K562 (cell line): ENCODE measurements around the gene PAN2. TPM values are rescaled to one million over a fixed set of nuclear protein-coding genes. Genes with fewer than 3 reads are reported as not detected.

Experiments used
- BRD9 ChIP-seq: fragments of 450-650 bp; IDR thresholded peaks from 2 replicates; pipeline ENCODE4 v1.6.1; 2018; ENCODE audit warnings: low read depth; ENCODE audit not compliant: partially characterized antibody
- BRF1 ChIP-seq: IDR thresholded peaks from 3 replicates; pipeline ENCODE4 v1.6.1; 2011; ENCODE audit warnings: borderline replicate concordance, mild to moderate bottlenecking; ENCODE audit not compliant: insufficient read length; ENCODE audit errors: extremely low read depth
- CCNT2 ChIP-seq: IDR thresholded peaks from 2 replicates; pipeline ENCODE4 v1.6.1; 2011; ENCODE audit warnings: borderline replicate concordance, low read depth, mild to moderate bottlenecking, moderate library complexity, mixed read lengths, low read length; ENCODE audit not compliant: insufficient read length; ENCODE audit errors: extremely low read depth
- CEBPG ChIP-seq, 3 experiments: fragments of 200-800 bp in 1 of 3; sonication (Bioruptor generic) in 1 of 3; sonication (generic) in 1 of 3; formaldehyde crosslinking in 1 of 3; IDR thresholded peaks in 2 of 3; conservative IDR thresholded peaks in 1 of 3; 2 replicates each; pipeline versions ENCODE4 v1.6.1 to v1.8.0; 2016 to 2022; ENCODE audit warnings: missing compliant biosample characterization in 2 of 3, missing genetic modification characterization in 2 of 3, mild to moderate bottlenecking in 1 of 3, missing genetic modification reagents in 1 of 3
- EHMT2 ChIP-seq: fragments of 450-650 bp; IDR thresholded peaks from 2 replicates; pipeline ENCODE4 v1.6.1; 2018; ENCODE audit warnings: antibody characterized with exemption
- ETV6 ChIP-seq, 3 experiments: fragments of 150-350 bp in 1 of 3; sonication (generic) in 1 of 3; formaldehyde crosslinking in 1 of 3; IDR thresholded peaks; 2 replicates each; pipeline versions ENCODE4 v1.6.1 to v1.8.0; 2014 to 2022; ENCODE audit warnings: borderline replicate concordance in 2 of 3, low read depth in 2 of 3, antibody characterized with exemption in 1 of 3, low read length in 1 of 3, mild to moderate bottlenecking in 1 of 3, missing genetic modification reagents in 1 of 3
- GTF2F1 ChIP-seq: IDR thresholded peaks from 2 replicates; pipeline ENCODE4 v1.6.1; 2011; ENCODE audit warnings: low read depth, low read length, improper control_type of control experiment
- HDAC8 ChIP-seq: fragments of 450-650 bp; IDR thresholded peaks from 2 replicates; pipeline ENCODE4 v1.6.1; 2016; ENCODE audit warnings: mild to moderate bottlenecking, missing genetic modification characterization, moderate library complexity, missing compliant biosample characterization
- IRF2 ChIP-seq: sonication (generic); formaldehyde crosslinking; IDR thresholded peaks from 2 replicates; pipeline ENCODE4 v1.8.1; 2022; ENCODE audit warnings: mild to moderate bottlenecking, missing genetic modification reagents
- MAFF ChIP-seq: IDR thresholded peaks from 2 replicates; pipeline ENCODE4 v1.6.1; 2012; ENCODE audit warnings: low read length, improper control_type of control experiment
- MAZ ChIP-seq, 2 experiments: fragments of 450-650 bp in 1 of 2; sonication (generic) in 1 of 2; formaldehyde crosslinking; IDR thresholded peaks in 1 of 2; conservative IDR thresholded peaks in 1 of 2; 2 replicates each; pipeline versions ENCODE4 v1.4.0 to v1.5.0; 2020; ENCODE audit warnings: mild to moderate bottlenecking in 1 of 2, missing genetic modification reagents in 1 of 2
- MCM2 ChIP-seq: fragments of 450-650 bp; IDR thresholded peaks from 2 replicates; pipeline ENCODE4 v1.6.1; 2017; ENCODE audit warnings: low read depth, mild to moderate bottlenecking
- MYNN ChIP-seq, 2 experiments: sonication (generic); formaldehyde crosslinking in 1 of 2; IDR thresholded peaks; 2 replicates each; pipeline versions ENCODE4 v1.5.0 to v1.6.1; 2016 to 2020; ENCODE audit warnings: antibody characterized with exemption in 1 of 2, missing genetic modification reagents in 1 of 2
- PCBP2 ChIP-seq: fragments of 200-400 bp; formaldehyde crosslinking; IDR thresholded peaks from 2 replicates; pipeline ENCODE4 v1.6.1; 2018; ENCODE audit warnings: low read length, low read depth, mild to moderate bottlenecking, moderate library complexity; ENCODE audit not compliant: poor library complexity, severe bottlenecking
- RNF2 ChIP-seq: sonication (generic); IDR thresholded peaks from 2 replicates; pipeline ENCODE4 v1.6.1; 2016
- SMAD3 ChIP-seq: fragments of 450-650 bp; formaldehyde crosslinking; conservative IDR thresholded peaks from 2 replicates; pipeline ENCODE4 v1.4.0; 2020; ENCODE audit warnings: mild to moderate bottlenecking
- TBP ChIP-seq: optimal IDR thresholded peaks from 2 replicates; pipeline ENCODE3; 2011; ENCODE audit warnings: low read depth, low read length, improper control_type of control experiment
- TOE1 ChIP-seq, 2 experiments: fragments of 450-650 bp in 1 of 2; sonication (generic) in 1 of 2; formaldehyde crosslinking in 1 of 2; IDR thresholded peaks; 2 replicates each; pipeline versions ENCODE4 v1.7.1 to v1.8.0; 2016 to 2022; ENCODE audit warnings: borderline replicate concordance in 2 of 2, mild to moderate bottlenecking in 2 of 2, antibody characterized with exemption in 1 of 2, inconsistent platforms in 1 of 2, low read depth in 1 of 2, missing genetic modification reagents in 1 of 2, moderate library complexity in 1 of 2
- WHSC1 ChIP-seq: IDR thresholded peaks from one replicate; pipeline ENCODE4 v1.6.1; 2012; ENCODE audit warnings: low read length, control low read depth, inconsistent platforms
- ZNF124 ChIP-seq: sonication (generic); formaldehyde crosslinking; IDR thresholded peaks from 2 replicates; pipeline ENCODE4 v1.8.1; 2022; ENCODE audit warnings: missing genetic modification reagents
- ZNF444 ChIP-seq: fragments of 250-450 bp; sonication (Bioruptor Pico); IDR thresholded peaks from 2 replicates; pipeline ENCODE4 v1.4.0; 2020; ENCODE audit warnings: mild to moderate bottlenecking, moderate library complexity
- polyA plus RNA-seq, 8 experiments: library from polyadenylated mRNA; depleted of rRNA in 4 of 8; stranded (reverse) in 5 of 8; unstranded in 3 of 8; fragments of >200 nt; fragmentation: Nextera tagmentation in 2 of 8; fragmentation: Illumina TruSeq in 1 of 8; extraction: Ambion mirVana in 2 of 8; extraction: Trizol in 1 of 8; gene quantifications; 2 replicates each; pipeline versions ENCODE4 v1.2.1 to v1.2.3, GENCODE V29; 2011 to 2014; ENCODE audit warnings: inconsistent platforms in 1 of 8, missing spikeins in 1 of 8
- total RNA-seq, 7 experiments: library from RNA; depleted of rRNA in 6 of 7; stranded (reverse); fragments of >200 nt in 6 of 7; fragmentation: Illumina TruSeq in 2 of 7; extraction: Trizol in 2 of 7; gene quantifications; 2 replicates each; pipeline versions ENCODE4 v1.2.1 to v1.2.3, GENCODE V29; 2011 to 2021; ENCODE audit warnings: low replicate concordance in 1 of 7
- TF ChIP-seq, protein P1 (sequence below): sonication (generic); formaldehyde crosslinking; IDR thresholded peaks from 2 replicates; pipeline ENCODE4 v1.8.0; 2022; ENCODE audit warnings: mild to moderate bottlenecking, missing genetic modification reagents

PAN2 gene
- total and polyA plus RNA-seq, 9 of the 15 experiments (the other 6 are each of a cell fraction or from before 2014, with no cell fraction given) = 15.0 to 66.1 (median 25.9) TPM

DNA sequence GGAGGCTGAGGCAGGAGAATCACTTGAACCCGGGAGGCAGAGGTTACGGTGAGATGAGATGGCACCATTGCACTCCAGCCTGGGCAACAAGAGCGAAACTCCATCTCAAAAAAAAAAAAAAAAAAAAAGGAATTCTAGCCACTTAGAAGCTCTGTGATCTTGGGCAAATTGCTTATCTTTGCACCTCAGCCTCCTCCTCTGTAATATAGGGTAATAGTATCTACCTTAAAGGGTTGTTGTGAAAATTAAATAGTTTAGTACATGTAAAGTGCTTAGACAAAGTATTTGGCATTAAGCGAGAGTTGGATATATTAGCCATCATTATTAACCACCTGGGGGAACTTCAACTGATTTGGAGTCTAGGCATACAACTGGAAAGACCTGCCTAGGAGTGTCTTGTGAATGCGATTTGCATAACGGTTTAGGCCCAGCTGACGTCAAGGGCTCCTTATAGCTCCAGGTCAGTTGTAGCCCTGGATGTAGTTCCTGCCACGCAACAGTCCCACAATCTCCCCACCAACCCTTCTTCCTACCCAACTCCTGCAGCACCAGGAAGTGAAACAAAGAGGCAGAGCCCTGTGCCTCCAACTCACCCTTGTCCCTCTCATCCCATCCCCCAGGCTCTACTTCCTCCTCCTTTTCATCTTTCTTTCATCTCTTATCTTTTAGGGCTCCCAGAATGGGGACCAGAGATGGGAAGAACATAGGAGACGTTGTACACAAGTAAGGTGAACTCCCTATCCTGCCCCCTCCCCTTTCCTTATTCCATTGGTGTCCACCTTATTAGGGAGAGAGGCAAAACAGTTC, 2.8 kb upstream of the PAN2 start (continued):
- TF ChIP-seq ETV6 (IDR thresholded peaks at IDR 0.05; ENCODE audit: borderline replicate concordance in 1 of 2, low read depth in 2 of 2, low read length in 1 of 2) (peak; percentile 65 to 73; a peak in 2 of 4 replicates), ETV6 (CRISPR knock-in tag; IDR thresholded peaks at IDR 0.05; ENCODE audit: borderline replicate concordance) (no peak), ZNF444 (CRISPR knock-in tag) (no peak), WHSC1 (no peak), PCBP2 (no peak), MAZ (CRISPR knock-in tag; conservative IDR thresholded peaks at IDR 0.05 in 1 of 2, IDR thresholded peaks at IDR 0.05 in 1 of 2) (peak; percentile 60; a peak in 3 of 4 replicates), RNF2 (peak; percentile 69; the same call in 1 of the 2 replicates), TBP (peak; percentile 74), CCNT2 (peak; percentile 65), MCM2 (no peak), SMAD3 (CRISPR knock-in tag) (no peak), IRF2 (CRISPR knock-in tag) (no peak), EHMT2 (no peak; the same call in 1 of the 2 replicates), MAFF (no peak), GTF2F1 (0 out of 2 replicates have a peak, but pooled peaks have one; percentile 35), BRF1 (no peak), MYNN (IDR thresholded peaks at IDR 0.05) (0 out of 2 replicates have a peak, but pooled peaks have one; percentile 13), MYNN (CRISPR knock-in tag; IDR thresholded peaks at IDR 0.05) (no peak), BRD9 (peak; percentile 47), ZNF124 (CRISPR knock-in tag) (no peak), HDAC8 (tag) (peak; percentile 41; the same call in 1 of the 2 replicates), CEBPG (CRISPR knock-in tag; IDR thresholded peaks at IDR 0.05) (peak; percentile 93), CEBPG (tag; conservative IDR thresholded peaks at IDR 0.05 in 1 of 2, IDR thresholded peaks at IDR 0.05 in 1 of 2) (no peak; a peak in 1 of 4 replicates), TOE1 (IDR thresholded peaks at IDR 0.05; ENCODE audit: borderline replicate concordance) (peak; percentile 16; the same call in 1 of the 2 replicates), TOE1 (CRISPR knock-in tag; IDR thresholded peaks at IDR 0.05; ENCODE audit: borderline replicate concordance, low read depth) (no peak)
- TF ChIP-seq, protein P1, sequence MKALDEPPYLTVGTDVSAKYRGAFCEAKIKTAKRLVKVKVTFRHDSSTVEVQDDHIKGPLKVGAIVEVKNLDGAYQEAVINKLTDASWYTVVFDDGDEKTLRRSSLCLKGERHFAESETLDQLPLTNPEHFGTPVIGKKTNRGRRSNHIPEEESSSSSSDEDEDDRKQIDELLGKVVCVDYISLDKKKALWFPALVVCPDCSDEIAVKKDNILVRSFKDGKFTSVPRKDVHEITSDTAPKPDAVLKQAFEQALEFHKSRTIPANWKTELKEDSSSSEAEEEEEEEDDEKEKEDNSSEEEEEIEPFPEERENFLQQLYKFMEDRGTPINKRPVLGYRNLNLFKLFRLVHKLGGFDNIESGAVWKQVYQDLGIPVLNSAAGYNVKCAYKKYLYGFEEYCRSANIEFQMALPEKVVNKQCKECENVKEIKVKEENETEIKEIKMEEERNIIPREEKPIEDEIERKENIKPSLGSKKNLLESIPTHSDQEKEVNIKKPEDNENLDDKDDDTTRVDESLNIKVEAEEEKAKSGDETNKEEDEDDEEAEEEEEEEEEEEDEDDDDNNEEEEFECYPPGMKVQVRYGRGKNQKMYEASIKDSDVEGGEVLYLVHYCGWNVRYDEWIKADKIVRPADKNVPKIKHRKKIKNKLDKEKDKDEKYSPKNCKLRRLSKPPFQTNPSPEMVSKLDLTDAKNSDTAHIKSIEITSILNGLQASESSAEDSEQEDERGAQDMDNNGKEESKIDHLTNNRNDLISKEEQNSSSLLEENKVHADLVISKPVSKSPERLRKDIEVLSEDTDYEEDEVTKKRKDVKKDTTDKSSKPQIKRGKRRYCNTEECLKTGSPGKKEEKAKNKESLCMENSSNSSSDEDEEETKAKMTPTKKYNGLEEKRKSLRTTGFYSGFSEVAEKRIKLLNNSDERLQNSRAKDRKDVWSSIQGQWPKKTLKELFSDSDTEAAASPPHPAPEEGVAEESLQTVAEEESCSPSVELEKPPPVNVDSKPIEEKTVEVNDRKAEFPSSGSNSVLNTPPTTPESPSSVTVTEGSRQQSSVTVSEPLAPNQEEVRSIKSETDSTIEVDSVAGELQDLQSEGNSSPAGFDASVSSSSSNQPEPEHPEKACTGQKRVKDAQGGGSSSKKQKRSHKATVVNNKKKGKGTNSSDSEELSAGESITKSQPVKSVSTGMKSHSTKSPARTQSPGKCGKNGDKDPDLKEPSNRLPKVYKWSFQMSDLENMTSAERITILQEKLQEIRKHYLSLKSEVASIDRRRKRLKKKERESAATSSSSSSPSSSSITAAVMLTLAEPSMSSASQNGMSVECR (CRISPR knock-in tag) = no peak
